GM19240 (cell line): ENCODE measurements around the gene KCNJ8.
"Not testable (repeated sequence)": the region's sequence is repeated elsewhere in the genome, so short reads cannot be mapped to it uniquely, and the experiment has no call there.

Experiments used
- DNase-seq: peaks from one replicate; pipeline ENCODE4 v3.0.0; 2011; ENCODE audit warnings: low spot score; ENCODE audit not compliant: insufficient read length

The KCNJ8 gene

GRCh38 chr12:21788089-21788983 lies 13.8 kb upstream of the KCNJ8 start:
- DNase-seq = no peak

- no peak for DNase-seq
Measured at GRCh38 chr12:21786041-21786531, 11.6 kb upstream of the KCNJ8 start.

- not testable (repeated sequence) for DNase-seq
Measured at GRCh38 chr12:21782723-21783122, 8.2 kb upstream of the KCNJ8 start.

GRCh38 chr12:21780786-21781185 lies 6.3 kb upstream of the KCNJ8 start:
- no peak for DNase-seq

GRCh38 chr12:21776175-21776574 lies 1.7 kb upstream of the KCNJ8 start:
- no peak for DNase-seq

- no peak for DNase-seq
Measured at GRCh38 chr12:21775133-21775820, 771 bp upstream of the KCNJ8 start.

- no peak for DNase-seq
Measured at GRCh38 chr12:21773806-21774205, 700 bp downstream of the KCNJ8 start.

- DNase-seq = no peak
Measured at GRCh38 chr12:21773263-21773741, 1.2 kb downstream of the KCNJ8 start.

- no peak for DNase-seq
Measured at GRCh38 chr12:21771311-21771710, 3.2 kb downstream of the KCNJ8 start.

- DNase-seq = no peak
Measured at GRCh38 chr12:21769307-21769706, 5.2 kb downstream of the KCNJ8 start.

GRCh38 chr12:21766403-21766802 lies 8.1 kb downstream of the KCNJ8 start:
- DNase-seq = no peak

GRCh38 chr12:21764950-21765349 lies 9.6 kb downstream of the KCNJ8 start:
- DNase-seq = no peak

GRCh38 chr12:21764065-21764464 lies 10.4 kb downstream of the KCNJ8 start:
- DNase-seq = no peak

- no peak for DNase-seq
Measured at GRCh38 chr12:21763531-21763930, 11.0 kb downstream of the KCNJ8 start.

GRCh38 chr12:21759737-21760136 lies 14.8 kb downstream of the KCNJ8 start:
- no peak for DNase-seq

- DNase-seq = no peak
Measured at GRCh38 chr12:21757735-21758134, 16.8 kb downstream of the KCNJ8 start.

GRCh38 chr12:21756699-21757098 lies 17.8 kb downstream of the KCNJ8 start:
- DNase-seq = no peak

- DNase-seq = no peak
Measured at GRCh38 chr12:21751517-21751916, 23.0 kb downstream of the KCNJ8 start.

GRCh38 chr12:21745258-21745657 lies 29.2 kb downstream of the KCNJ8 start:
- no peak for DNase-seq

- DNase-seq = no peak
Measured at GRCh38 chr12:21731144-21731543, 43.4 kb downstream of the KCNJ8 start.

- DNase-seq = no peak
Measured at GRCh38 chr12:21725731-21726130, 48.8 kb downstream of the KCNJ8 start.

GRCh38 chr12:21718944-21719650 lies 55.4 kb downstream of the KCNJ8 start:
- no peak for DNase-seq
